GM06990 (cell line): ENCODE data around the gene WDR54.

Experiments
- DNase-seq: peaks from one replicate; pipeline ENCODE4 v3.0.0-alpha.2; 2011; ENCODE audit not compliant: insufficient read length; ENCODE audit errors: extremely low read depth
- H3K27me3 ChIP-seq: replicated peaks from 2 replicates; pipeline ENCODE4 v1.6.0; 2011; ENCODE audit warnings: low read length; ENCODE audit not compliant: control insufficient read depth, insufficient read depth
- H3K36me3 ChIP-seq: 2 replicates; pipeline ENCODE4 v1.5.1; 2011; ENCODE audit warnings: low read length; ENCODE audit not compliant: control insufficient read depth, insufficient read depth
- H3K4me3 ChIP-seq: replicated peaks from 2 replicates; pipeline ENCODE4 v1.5.1; 2011; ENCODE audit warnings: low read depth, mild to moderate bottlenecking, control low read depth, low read length
- CTCF ChIP-seq: IDR thresholded peaks from 2 replicates; pipeline ENCODE4 v1.5.1; 2011; ENCODE audit warnings: low read length, control low read depth, mild to moderate bottlenecking, inconsistent platforms; ENCODE audit not compliant: insufficient read depth, poor library complexity, severe bottlenecking

Gene WDR54

GRCh38 chr2:74375838-74376237, 45.7 kb upstream of the WDR54 start:
- Histone ChIP-seq H3K36me3 (peaks cover 15% of the 10 kb centered on the region), H3K4me3 (no peak overlapping the region), H3K27me3 (no peaks in the 10 kb centered on the region)
- no peak for DNase-seq
- TF ChIP-seq CTCF: no peak

GRCh38 chr2:74378007-74378406, 43.5 kb upstream of the WDR54 start:
- DNase-seq: no peak
- Histone ChIP-seq H3K27me3 (no peaks in the 10 kb centered on the region), H3K36me3 (peaks cover 15% of the 10 kb centered on the region), H3K4me3 (no peak overlapping the region)
- no peak for TF ChIP-seq CTCF

- Histone ChIP-seq H3K27me3 (no peaks in the 10 kb centered on the region), H3K4me3 (no peak within 1 kb of the TSS; the same call in 1 of the 2 replicates), H3K36me3 (peaks cover 17% of the 10 kb centered on the region)
- no peak for TF ChIP-seq CTCF
- no peak for DNase-seq
These were observed 41.4 kb upstream of the WDR54 start, which contains the start of gene DCTN1 for GRCh38 chr2:74379851-74380789. Gene DCTN1 (minus strand): TSS chr2:74380311. CDS start chr2:74380037, 274 bp downstream.

- Histone ChIP-seq H3K27me3 (no peaks in the 10 kb centered on the region), H3K4me3 (no peak overlapping the region), H3K36me3 (peaks cover 14% of the 10 kb centered on the region)
- TF ChIP-seq CTCF: no peak
- no peak for DNase-seq
These were observed 39.8 kb upstream of the WDR54 start for GRCh38 chr2:74381751-74382150.

- H3K36me3 ChIP-seq: peaks cover 6% of the 10 kb centered on the region
- H3K4me3 ChIP-seq: no peak overlapping the region
- no peak for TF ChIP-seq CTCF
- DNase-seq: no peak
- H3K27me3 ChIP-seq: no peaks in the 10 kb centered on the region
These were observed 38.3 kb upstream of the WDR54 start for GRCh38 chr2:74383254-74383653.
